HG03280 (cell line): ENCODE measurements around the gene EID3.
"Not testable (repeated sequence)": the region's sequence is repeated elsewhere in the genome, so short reads cannot be mapped to it uniquely, and the experiment has no call there.

ENCODE experiments used
- ATAC-seq: cut with Tn5 transposase; IDR thresholded peaks from one replicate; pipeline ENCODE4 v1.9.1; 2021; ENCODE audit warnings: mild to moderate bottlenecking, moderate library complexity; ENCODE audit not compliant: unreplicated experiment

Gene EID3

DNA sequence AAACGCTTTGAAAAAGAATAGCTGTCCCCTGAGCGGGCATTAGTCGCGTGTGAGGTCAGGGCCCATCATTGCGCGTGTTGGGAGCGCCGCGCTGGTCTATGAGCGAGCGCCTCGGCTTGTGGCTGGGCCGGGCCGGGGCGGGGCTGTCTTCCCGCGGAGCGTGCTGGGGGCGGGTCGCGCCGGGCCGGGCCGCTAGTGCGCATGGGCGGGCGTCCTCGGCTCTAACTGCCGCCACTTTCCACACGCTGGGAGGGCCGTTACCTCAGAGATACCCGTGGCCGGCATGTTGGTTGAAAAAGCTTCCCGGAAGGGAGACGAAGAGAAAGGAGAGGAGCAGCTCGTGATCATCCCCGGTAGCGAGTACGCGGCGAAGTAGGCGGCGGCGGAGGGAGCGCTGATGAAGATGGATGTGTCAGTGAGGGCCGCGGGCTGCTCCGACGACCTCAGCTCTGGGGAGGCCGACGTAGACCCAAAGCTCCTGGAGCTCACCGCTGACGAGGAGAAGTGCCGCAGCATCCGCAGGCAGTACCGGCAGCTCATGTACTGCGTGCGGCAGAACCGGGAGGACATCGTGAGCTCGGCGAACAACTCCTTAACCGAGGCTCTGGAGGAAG, at the start of gene EID3:
TSS of gene EID3 (plus strand) at position 202 of the 614 bp plus-strand sequence. CDS start at position 398, 196 bp downstream.
- ATAC-seq: peak; percentile 67

DNA sequence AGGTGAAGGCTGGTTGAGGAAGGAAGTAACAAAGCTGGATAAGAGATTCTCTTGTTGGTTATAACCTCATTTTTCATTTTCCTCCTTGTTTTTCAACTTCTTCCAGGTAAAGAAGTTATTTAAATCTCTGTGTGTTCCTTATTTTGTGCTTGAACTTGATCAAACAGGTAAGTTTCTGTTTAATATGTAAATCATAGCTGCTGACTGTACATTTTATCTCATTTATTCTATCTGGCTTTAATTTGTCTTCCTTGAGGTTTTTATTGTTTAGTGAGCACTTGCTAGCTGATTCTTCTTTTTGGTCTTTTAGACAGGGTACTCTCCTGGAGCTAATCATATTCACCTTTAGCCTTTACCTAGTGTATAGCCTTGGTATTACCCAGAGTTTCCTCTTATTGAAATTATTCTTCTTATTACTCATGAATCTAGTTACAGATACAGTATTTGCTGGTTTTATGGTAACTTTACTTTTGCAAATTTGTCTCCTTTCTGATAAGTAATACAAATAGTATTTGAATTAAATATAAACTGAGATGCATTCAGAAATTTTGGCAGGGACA, 45.5 kb upstream of the EID3 start:
- no peak for ATAC-seq

DNA sequence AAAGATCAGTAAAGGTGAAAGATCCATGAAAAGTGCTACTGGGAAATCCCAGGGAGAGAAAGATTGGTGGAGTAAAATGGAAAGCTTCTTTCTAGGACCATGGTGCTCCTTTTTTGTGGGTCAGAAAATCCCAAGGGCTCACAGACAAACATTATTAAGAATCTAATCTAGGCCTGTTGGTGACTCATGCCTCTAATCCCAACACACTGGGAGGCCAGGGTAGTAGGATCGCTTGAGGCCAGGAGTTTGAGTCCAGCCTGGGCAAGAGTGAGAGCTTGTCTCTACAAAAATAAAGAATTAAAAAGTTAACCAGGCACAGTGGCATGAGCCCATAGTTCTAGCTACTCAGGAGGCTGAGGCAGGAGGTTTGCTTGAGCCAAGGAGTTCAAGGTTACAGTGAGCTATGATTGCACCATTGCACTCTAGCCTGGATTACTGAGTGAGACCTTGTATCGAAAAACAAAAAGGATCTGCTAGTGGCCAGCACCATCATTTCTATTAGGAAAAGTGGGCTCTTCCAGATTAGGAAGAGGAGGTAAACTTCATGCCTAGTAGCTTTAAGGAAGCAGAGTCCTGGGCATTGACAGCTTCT, 45.0 kb upstream of the EID3 start:
- ATAC-seq: no peak

DNA sequence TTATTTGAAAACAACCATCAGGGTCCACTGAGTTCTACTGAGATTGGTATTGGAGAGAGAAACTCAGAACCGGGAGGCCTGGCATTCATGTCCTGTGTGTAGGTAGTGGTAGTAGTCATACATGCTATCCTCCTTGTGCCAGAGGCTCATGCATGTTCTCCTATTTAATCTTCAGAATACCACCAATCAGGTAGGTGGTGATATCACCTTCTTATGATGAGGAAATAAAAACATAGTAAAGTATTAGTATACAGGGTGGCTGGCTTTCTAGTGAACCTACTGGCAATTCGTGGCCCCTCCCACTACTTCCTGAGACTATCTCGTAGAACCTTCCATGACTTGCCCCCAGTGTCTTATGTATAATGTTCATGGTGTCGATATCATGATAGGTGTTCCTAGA, 40.5 kb upstream of the EID3 start:
- ATAC-seq: no peak

DNA sequence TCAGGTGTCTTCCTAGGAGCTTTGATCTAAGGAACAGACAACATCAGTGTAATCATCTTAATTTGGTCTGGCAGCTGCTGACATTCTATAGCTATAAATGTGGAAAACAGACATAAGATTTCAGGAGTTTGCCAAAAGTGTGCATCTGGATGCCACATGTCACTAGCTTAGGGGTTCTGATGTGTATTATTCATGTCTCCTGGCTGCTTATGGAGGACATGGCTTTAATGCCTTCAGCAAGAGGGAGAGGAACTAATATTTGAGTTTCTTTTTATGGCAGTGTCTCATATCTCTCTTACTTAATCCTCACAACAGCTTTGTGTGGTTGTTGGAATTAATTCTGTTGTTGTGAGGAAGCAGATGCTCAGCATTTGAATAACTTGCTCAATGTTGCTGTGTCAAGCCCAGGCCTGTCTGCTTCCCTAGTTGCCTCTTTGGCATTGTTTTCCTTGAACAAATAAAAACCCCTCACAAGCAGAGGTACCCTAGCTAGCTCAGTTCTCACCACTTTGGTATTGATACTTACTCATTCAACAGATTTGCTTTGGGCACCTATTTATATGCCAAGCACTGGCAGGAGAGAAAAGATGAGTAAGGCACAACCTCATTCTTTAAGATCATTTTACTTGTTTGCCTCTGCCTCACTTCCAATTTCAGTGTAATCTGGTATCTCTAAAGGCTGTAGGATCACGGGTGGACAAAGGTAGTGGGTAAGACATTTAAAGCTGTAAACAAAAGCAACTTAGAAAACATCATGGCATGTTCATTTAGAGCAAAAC, 39.8 kb upstream of the EID3 start:
- no peak for ATAC-seq

DNA sequence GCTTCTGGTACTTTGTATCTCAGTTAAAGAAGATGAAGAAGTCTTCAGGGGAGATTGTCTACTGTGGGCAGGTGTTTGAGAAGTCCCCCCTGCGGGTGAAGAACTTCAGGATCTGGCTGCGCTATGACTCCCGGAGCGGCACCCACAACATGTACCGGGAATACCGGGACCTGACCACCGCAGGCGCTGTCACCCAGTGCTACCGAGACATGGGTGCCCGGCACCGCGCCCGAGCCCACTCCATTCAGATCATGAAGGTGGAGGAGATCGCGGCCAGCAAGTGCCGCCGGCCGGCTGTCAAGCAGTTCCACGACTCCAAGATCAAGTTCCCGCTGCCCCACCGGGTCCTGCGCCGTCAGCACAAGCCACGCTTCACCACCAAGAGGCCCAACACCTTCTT, 38.1 kb upstream of the EID3 start:
- ATAC-seq: not testable (repeated sequence)

DNA sequence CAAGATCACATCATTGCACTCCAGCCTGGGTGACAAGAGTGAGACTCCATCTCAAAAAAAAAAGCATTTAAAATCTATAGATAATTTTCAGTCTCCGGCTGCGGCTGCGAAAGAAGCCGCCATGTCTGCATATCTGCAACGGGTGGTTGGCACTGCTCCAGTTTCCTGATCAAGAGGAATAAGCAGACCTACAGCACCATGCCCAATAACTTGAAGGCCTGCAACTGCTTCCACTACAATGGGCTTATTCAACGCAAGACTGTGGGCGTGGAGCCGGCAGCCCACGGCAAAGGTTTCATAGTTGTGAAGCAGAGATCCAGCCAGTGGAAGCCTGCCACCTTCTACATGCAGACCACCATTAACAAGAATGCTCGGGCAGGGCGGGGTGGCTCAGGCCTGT, 30.6 kb upstream of the EID3 start:
- no peak for ATAC-seq

DNA sequence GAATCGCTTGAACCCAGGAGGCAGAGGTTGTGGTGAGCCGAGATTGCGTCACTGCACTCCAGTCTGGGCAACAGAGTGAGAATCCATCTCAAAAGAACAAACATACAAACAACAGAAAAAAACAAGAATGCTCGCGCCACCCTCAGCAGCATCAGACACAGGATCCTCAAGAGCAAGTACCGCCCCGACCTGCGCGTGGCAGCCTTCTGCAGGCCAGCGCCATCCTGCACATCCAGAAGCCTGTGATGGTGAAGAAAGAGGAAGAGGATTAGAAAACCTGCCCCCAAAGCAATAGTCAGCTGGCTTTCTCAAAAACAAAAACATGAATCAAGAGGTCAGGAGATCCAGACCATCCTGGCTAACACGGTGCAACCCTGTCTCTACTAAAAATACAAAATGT, 30.0 kb upstream of the EID3 start:
- no peak for ATAC-seq

DNA sequence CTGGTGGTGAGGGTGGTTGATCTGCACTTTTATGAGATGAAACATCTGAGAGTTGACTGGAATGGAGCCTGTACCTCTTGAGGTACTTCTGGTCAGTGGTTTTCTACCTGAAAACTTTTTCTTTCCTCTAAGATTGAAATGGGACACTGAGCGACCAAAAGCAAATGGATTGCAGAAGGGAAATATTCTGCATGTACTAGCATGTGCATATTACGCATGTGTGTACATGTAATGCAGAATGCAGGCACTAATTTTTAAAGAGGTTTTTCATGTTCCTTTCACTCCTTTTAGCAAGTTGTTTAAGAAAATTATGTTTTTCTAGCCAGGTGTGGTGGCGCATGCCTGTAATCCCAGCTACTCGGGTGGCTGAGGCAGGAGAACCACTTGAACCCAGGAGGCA, 28.7 kb upstream of the EID3 start:
- ATAC-seq: no peak

DNA sequence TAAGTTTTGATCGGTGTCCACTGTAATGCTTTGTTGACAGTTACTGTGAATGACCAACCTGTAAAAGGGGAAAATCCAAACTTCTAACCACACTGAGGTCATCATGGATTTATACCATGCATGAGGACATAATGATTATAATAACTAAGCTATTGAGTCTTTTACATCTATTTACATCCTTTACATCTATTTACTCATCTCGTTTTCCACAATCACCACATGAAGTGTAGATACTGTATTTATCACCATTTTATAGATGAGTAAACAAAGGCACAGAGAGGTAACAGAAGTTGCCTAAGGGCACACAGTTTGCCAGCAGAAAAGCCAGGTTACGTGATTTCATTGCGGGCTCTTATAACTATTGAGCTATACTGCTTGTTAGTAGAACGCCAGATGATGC, 27.9 kb upstream of the EID3 start:
- ATAC-seq: peak; percentile 35

DNA sequence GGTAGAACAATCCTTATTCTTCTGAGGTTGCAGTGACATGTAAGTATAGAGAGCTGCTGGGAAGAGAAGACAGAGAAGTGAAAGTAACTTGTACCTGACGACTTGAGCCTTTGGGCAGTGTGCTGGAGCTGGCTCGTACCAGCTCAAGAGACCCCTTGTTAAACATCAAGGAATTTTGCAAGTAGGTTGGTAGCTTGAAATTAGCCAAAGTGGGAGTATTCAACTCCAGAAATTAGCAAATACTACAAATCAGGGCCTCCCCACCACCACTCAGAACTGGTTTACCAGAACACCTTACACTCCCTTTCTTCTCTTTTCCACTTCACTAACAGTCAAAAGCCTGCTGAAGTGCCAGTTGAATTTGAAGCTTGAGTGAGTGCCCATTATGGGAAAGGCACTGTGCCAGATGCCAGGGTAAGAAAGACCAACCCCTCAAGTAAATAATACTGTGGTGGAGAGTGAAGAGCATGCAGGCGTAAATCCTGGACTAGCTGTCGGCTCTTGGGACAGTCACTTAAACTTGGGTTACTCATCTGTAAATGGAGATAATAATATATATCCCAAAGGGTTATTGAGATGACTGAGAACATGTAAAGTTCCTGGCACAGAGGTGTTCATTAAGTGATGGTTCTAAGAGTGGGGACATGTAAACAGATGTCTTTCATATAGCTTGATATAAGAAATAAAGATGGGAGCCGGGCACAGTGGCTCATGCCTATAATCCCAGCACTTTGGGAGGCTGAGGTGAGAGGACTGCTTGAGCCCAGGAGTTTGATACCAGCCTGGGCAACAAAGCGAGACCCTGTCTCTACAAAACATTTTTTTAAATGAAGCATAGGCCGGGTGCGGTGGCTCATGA, 27.0 kb upstream of the EID3 start:
- peak; percentile 78 for ATAC-seq

DNA sequence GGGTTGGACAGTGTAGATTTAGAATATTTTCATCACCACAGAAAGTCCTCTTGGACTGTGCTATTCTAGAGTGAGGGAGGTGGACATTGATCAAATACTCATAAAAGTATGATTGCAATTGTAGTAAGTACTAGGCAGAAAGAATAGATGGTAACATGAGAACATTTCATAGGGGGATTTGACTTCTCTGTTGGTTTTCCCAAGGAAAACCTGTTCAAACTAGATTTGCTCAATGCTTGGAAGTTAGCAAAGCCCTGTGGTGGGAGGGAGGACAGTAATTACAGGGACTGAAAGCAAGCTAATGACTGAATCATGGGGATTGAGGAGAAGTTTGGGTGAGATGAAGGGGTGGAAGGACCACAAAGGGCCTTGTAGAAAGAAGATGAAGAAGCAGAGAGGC, 24.4 kb upstream of the EID3 start:
- ATAC-seq: no peak

DNA sequence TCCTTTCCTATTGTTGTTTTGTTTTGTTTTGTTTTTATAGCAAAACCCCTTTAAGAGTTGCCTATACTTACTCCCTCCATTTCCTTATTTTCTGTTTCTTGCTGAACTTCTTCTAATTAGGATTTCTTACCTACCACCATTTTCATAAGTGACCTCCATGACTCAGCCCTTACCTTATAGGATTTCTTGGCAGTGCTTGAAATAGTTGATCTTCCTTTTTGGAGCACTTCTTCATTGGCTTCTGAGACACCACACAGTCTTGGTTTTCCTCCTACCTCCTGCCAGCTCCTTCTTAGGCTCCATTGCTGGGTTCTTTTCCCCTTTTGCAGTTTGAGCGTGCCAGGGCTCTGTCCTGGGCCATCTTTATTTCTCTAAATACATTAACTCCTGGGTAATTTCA, 23.4 kb upstream of the EID3 start:
- no peak for ATAC-seq

DNA sequence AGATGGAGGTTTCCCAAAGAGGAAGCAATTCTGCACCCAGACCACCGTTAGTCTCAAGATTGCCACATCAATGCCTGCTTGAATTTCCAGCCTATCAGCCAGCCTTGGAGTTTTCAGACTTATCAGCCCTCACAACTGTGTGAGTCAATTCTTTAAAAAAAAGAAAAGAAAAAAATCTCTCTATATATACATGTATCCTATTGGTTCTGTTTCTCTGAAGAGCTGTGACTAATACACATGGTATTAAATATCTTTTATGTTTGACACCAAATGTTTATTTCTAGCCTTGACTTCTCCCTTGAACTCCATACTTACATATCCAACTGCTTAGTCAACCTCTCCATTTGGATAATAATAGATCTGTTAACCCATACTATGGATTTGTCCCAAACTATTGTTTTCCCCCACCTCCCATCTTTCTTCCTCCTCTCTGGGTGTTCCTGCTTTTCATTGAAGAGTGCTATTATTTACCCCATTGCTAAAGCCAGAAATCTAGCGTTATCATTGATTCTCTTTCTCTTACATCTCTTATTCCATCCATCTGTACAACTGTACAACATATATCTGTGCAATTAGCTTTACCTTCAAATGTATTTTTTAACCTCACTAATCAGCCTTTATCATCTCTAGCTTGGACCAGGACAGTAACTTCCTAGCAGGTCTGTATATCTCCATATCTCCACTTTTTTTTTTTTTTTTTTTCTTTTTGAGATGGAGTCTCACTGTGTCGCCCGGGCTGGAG, 22.7 kb upstream of the EID3 start:
- no peak for ATAC-seq

DNA sequence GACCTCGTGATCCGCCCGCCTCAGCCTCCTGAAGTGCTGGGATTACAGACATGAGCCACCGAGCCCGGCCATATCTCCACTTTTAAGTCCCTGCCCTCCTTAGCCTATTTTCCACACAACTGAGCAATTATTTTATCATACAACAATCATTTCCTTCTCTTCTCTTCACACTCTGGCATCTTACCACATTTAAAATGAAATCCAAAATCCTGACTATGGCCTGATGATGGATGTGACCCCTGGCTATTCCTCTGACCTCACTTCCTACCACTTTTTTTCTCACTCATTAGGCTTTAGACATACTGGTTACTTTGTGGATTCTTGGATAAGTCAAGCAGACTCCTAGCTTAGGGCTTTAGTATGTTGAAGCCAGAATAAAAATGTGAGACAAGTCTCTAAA, 21.9 kb upstream of the EID3 start:
- ATAC-seq: no peak

DNA sequence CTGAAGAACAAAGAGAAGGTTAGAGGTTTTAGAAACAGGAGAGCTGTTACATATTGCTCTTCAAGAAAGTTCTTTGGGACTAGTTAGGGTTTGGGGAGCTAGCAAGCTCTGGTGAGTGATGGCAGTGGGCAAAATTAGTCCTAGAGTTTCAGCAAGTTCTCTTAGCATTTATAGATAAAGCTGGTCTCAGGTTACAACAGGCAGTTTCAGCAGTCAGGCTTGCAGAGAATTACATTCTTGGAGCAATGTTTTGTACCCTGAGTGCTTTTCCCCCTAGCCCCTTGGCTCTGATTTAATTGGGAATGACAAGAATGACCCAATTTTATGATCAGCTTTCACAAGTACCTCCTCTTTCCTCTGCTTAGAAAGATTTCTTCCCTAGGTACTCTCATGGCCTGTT, 21.4 kb upstream of the EID3 start:
- no peak for ATAC-seq

DNA sequence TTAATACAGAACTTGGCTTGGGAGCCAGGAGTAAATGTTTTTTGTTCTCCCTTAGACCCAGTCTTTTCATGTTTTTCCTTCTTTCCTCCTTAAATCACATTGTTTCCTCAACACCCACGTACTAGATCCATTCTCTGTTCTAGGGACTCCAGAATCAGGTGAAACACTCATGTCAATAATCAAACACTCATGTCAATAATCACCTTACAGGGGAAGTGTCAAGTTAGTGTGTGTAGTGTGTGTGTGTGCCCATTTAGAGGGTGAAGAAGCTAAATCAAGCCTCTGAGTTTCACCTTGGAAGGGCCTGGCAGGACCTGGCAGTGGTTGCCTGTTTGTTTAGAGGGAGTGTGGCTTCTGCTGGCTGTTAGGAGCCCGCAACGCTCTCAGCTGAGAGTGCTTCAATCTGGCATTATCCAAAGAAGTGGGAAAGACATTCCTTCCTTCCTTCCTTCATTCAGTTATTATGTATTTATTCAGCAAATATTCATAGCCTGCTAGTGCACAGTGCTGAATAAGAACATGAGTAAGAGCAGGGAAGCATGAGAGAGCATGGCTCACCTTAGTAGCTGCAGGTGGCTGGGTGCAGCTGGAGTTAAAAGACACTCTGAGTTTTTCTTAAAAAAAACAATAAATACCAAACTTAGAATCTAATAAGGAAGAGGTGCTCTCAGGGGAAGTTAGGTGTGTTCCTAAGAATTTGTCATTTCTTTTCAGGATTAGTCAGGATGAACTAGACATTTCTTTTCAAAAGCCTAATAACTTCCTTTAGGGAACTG, 17.6 kb upstream of the EID3 start:
- no peak for ATAC-seq

DNA sequence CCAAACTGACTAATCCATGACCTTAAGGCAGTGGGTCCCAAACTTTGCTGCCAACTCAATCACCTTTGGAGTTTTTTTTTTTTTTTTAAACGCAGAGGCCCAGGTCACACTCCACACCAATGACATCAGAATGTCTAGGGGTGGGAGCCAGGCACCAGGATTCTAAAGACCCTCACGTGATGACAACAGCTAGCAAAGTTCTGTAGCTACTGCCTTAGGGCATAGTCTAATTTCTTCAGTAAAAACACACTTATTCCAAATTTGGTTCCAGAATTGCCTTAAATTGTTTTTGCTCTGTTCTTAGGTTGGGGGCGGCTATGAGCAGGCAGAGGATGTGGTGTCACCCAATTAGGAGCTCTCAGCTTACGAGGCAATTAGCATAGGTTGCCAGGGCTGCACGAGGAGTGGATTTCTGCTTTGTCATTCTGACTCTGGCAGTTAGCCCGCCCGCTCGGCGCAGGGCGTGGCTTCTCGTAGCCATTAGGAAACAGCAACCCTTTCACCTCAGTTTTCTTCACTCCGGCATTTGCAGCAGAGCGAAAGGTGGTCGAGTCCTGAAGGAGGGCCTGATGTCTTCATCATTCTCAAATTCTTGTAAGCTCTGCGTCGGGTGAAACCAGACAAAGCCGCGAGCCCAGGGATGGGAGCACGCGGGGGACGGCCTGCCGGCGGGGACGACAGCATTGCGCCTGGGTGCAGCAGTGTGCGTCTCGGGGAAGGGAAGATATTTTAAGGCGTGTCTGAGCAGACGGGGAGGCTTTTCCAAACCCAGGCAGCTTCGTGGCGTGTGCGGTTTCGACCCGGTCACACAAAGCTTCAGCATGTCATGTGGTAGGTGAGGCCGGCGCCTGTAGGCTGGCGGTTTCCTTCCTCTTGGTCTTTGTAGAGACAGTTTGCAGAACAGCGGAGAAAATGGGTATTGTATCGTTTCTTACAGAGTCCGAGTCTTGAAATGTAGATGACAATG, 16.7 kb upstream of the EID3 start:
- ATAC-seq: peak; percentile 88
